Measurements from ENCODE around the gene MFNG. TPM values are rescaled to one million over a fixed set of nuclear protein-coding genes. Genes with fewer than 3 reads are reported as not detected.
A peak's percentile ranks its signal among the peaks of the same experiment; 100 is the strongest.

MFNG gene
- total RNA-seq, 1 experiment from 2014 or later, result 4.5 TPM

- H3K9me3 ChIP-seq (ENCODE audit: control insufficient read depth in 1 of 2, insufficient read depth in 1 of 2, low read depth in 1 of 2, low read length in 2 of 2), result no peaks in the 10 kb centered on the region
Observed at GRCh38 chr22:37456346-37456745, 29.8 kb downstream of the MFNG start.

More at GRCh38 chr22:37456346-37456745, 29.8 kb downstream of the MFNG start:
- H3K4me2 ChIP-seq (ENCODE audit: low read length), result peak overlapping the region; percentile 65
- intact Hi-C loops (cut with micrococcal nuclease), result loop anchor here (2.0 kb wide), 3 partner anchors 128 to 198 kb away; no protein-coding TSS in a partner anchor
- no peaks in the 10 kb centered on the region for H3K36me3 ChIP-seq (ENCODE audit: control insufficient read depth in 1 of 2, insufficient read depth in 2 of 2, low read length in 2 of 2)
- ATAC-seq (no peak), DNase-seq (ENCODE audit: low read depth, low spot score) (no peak)
- no TSS peak for BruUV-seq (replicated peaks)
- POLR2A ChIA-PET, result interaction anchor here (0.6 to 5.5 kb wide), 6 partner anchors 124 to 139 kb away, joined by 3 to 54 read pairs (median 7); no protein-coding TSS in a partner anchor
- H3K4me3 ChIP-seq (replicated peaks in 1 of 2; ENCODE audit: low read depth in 1 of 2, low read length in 2 of 2), result no peak overlapping the region
- no peak overlapping the region for H2AFZ ChIP-seq (ENCODE audit: low read depth, low read length, poor library complexity, severe bottlenecking)
- CTCF ChIA-PET, result interaction anchor here (0.6 to 8.1 kb wide), 10 partner anchors 9 to 405 kb away, joined by 3 to 147 read pairs (median 4); no protein-coding TSS in a partner anchor
- H3K79me2 ChIP-seq (ENCODE audit: insufficient read depth, low read length), result no peaks in the 10 kb centered on the region
- TF ChIP-seq POLR2A (IDR thresholded peaks at IDR 0.05; ENCODE audit: borderline replicate concordance, extremely low read depth, insufficient read depth, insufficient read length) (no peak), EGR1 (IDR thresholded peaks at IDR 0.05; ENCODE audit: low read depth) (no peak), CBX3 (IDR thresholded peaks at IDR 0.05; ENCODE audit: low read depth) (no peak), ZFX (IDR thresholded peaks at IDR 0.05) (no peak), YY1 (IDR thresholded peaks at IDR 0.05; ENCODE audit: extremely low read depth, insufficient replicate concordance, low read depth, low read length) (no peak)
- TF ChIP-seq, protein P1, sequence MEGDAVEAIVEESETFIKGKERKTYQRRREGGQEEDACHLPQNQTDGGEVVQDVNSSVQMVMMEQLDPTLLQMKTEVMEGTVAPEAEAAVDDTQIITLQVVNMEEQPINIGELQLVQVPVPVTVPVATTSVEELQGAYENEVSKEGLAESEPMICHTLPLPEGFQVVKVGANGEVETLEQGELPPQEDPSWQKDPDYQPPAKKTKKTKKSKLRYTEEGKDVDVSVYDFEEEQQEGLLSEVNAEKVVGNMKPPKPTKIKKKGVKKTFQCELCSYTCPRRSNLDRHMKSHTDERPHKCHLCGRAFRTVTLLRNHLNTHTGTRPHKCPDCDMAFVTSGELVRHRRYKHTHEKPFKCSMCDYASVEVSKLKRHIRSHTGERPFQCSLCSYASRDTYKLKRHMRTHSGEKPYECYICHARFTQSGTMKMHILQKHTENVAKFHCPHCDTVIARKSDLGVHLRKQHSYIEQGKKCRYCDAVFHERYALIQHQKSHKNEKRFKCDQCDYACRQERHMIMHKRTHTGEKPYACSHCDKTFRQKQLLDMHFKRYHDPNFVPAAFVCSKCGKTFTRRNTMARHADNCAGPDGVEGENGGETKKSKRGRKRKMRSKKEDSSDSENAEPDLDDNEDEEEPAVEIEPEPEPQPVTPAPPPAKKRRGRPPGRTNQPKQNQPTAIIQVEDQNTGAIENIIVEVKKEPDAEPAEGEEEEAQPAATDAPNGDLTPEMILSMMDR (IDR thresholded peaks at IDR 0.05 in 2 of 3, conservative IDR thresholded peaks at IDR 0.05 in 1 of 3; ENCODE audit: borderline replicate concordance in 1 of 3, insufficient read depth in 1 of 3, low read depth in 2 of 3, low read length in 2 of 3), result no peak
- H4K20me1 ChIP-seq (ENCODE audit: insufficient read depth), result no peaks in the 10 kb centered on the region
- peaks cover 49 to 67% of the 10 kb centered on the region in 2 experiments for H3K4me1 ChIP-seq (ENCODE audit: control insufficient read depth in 1 of 2, insufficient read depth in 2 of 2, low read length in 2 of 2)
- no peaks in the 10 kb centered on the region for H3K27me3 ChIP-seq (ENCODE audit: insufficient read depth, low read length)
- H3K27ac ChIP-seq (ENCODE audit: low read depth, low read length), result peak overlapping the region; percentile 96
- RAD21 ChIA-PET (ENCODE audit: low non-redundant PET in 1 of 2, low total read pairs in 2 of 2, uncharacterized antibody in 2 of 2, unreplicated experiment in 2 of 2), result interaction anchor here (0.6 to 6.7 kb wide), 4 partner anchors 24 to 139 kb away, joined by 3 to 63 read pairs (median 30); no protein-coding TSS in a partner anchor
- peak overlapping the region; percentile 65 for H3K9ac ChIP-seq (ENCODE audit: low read length)
- no peaks in the 10 kb centered on the region for H3K9me2 ChIP-seq (ENCODE audit: insufficient read depth)

Measured in HCT116 (cell line).